ENCODE data around the gene NAT8L. TPM values are rescaled to one million over a fixed set of nuclear protein-coding genes. Genes with fewer than 3 reads are reported as not detected.

The NAT8L gene
- polyA plus RNA-seq, 1 donor from 2014 or later = 12.6 TPM

GRCh38 chr4:2105559-2105958 is 46.4 kb downstream of the NAT8L start:
- no peak overlapping the region for H3K4me3 ChIP-seq (ENCODE audit: low read length)
- H2AFZ ChIP-seq (ENCODE audit: low read depth, low read length) = no peak overlapping the region
- peaks cover 6% of the 10 kb centered on the region for H3K9me3 ChIP-seq (ENCODE audit: low read length)
- H3K4me2 ChIP-seq (ENCODE audit: low read length) = no peak overlapping the region
- H3K36me3 ChIP-seq (ENCODE audit: insufficient read depth, low read length) = no peaks in the 10 kb centered on the region
- H3F3A ChIP-seq (ENCODE audit: insufficient read depth, low read length, poor library complexity, severe bottlenecking) = no peaks in the 10 kb centered on the region
- no peaks in the 10 kb centered on the region for H4K20me1 ChIP-seq (ENCODE audit: insufficient read depth)
- H3K9me2 ChIP-seq (ENCODE audit: insufficient read depth, low read length) = no peaks in the 10 kb centered on the region
- H3K79me2 ChIP-seq (replicated peaks; ENCODE audit: insufficient read depth, low read length) = no peaks in the 10 kb centered on the region
- TF ChIP-seq CTCF (IDR thresholded peaks at IDR 0.05; ENCODE audit: poor library complexity, severe bottlenecking) (no peak), SMC3 (conservative IDR thresholded peaks at IDR 0.05; ENCODE audit: poor library complexity) (no peak), POLR2AphosphoS5 (IDR thresholded peaks at IDR 0.05) (no peak), TAF1 (IDR thresholded peaks at IDR 0.05; ENCODE audit: low read depth) (no peak), EZH2 (IDR thresholded peaks at IDR 0.05; ENCODE audit: borderline replicate concordance, insufficient read depth, low read length, poor library complexity, severe bottlenecking) (no peak), RAD21 (conservative IDR thresholded peaks at IDR 0.05) (no peak), MXI1 (conservative IDR thresholded peaks at IDR 0.05; ENCODE audit: poor library complexity, severe bottlenecking) (no peak), EP300 (conservative IDR thresholded peaks at IDR 0.05; ENCODE audit: poor library complexity, severe bottlenecking) (no peak)
- TF ChIP-seq, protein P1, sequence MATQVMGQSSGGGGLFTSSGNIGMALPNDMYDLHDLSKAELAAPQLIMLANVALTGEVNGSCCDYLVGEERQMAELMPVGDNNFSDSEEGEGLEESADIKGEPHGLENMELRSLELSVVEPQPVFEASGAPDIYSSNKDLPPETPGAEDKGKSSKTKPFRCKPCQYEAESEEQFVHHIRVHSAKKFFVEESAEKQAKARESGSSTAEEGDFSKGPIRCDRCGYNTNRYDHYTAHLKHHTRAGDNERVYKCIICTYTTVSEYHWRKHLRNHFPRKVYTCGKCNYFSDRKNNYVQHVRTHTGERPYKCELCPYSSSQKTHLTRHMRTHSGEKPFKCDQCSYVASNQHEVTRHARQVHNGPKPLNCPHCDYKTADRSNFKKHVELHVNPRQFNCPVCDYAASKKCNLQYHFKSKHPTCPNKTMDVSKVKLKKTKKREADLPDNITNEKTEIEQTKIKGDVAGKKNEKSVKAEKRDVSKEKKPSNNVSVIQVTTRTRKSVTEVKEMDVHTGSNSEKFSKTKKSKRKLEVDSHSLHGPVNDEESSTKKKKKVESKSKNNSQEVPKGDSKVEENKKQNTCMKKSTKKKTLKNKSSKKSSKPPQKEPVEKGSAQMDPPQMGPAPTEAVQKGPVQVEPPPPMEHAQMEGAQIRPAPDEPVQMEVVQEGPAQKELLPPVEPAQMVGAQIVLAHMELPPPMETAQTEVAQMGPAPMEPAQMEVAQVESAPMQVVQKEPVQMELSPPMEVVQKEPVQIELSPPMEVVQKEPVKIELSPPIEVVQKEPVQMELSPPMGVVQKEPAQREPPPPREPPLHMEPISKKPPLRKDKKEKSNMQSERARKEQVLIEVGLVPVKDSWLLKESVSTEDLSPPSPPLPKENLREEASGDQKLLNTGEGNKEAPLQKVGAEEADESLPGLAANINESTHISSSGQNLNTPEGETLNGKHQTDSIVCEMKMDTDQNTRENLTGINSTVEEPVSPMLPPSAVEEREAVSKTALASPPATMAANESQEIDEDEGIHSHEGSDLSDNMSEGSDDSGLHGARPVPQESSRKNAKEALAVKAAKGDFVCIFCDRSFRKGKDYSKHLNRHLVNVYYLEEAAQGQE (IDR thresholded peaks at IDR 0.05; ENCODE audit: borderline replicate concordance) = no peak
- no peak overlapping the region for H3K9ac ChIP-seq (ENCODE audit: low read length)
- H3K27ac ChIP-seq (ENCODE audit: low read length) = no peak overlapping the region
- H3K27me3 ChIP-seq (ENCODE audit: insufficient read depth, low read depth, low read length) = no peaks in the 10 kb centered on the region

GRCh38 chr4:2116687-2117400 is 57.7 kb downstream of the NAT8L start:
- no peak overlapping the region for H3K9ac ChIP-seq (ENCODE audit: low read length)
- no peak for TF ChIP-seq MXI1 (conservative IDR thresholded peaks at IDR 0.05; ENCODE audit: poor library complexity, severe bottlenecking)
- TF ChIP-seq, protein P1 (IDR thresholded peaks at IDR 0.05; ENCODE audit: borderline replicate concordance) = no peak
- TF ChIP-seq EZH2 (IDR thresholded peaks at IDR 0.05; ENCODE audit: borderline replicate concordance, insufficient read depth, low read length, poor library complexity, severe bottlenecking) = no peak
- no peak for TF ChIP-seq TAF1 (IDR thresholded peaks at IDR 0.05; ENCODE audit: low read depth)
- no peak for TF ChIP-seq RAD21 (conservative IDR thresholded peaks at IDR 0.05)
- TF ChIP-seq POLR2AphosphoS5 (IDR thresholded peaks at IDR 0.05) = no peak
- no peak for TF ChIP-seq EP300 (conservative IDR thresholded peaks at IDR 0.05; ENCODE audit: poor library complexity, severe bottlenecking)
- TF ChIP-seq CTCF (IDR thresholded peaks at IDR 0.05; ENCODE audit: poor library complexity, severe bottlenecking) = no peak
- TF ChIP-seq SMC3 (conservative IDR thresholded peaks at IDR 0.05; ENCODE audit: poor library complexity) = no peak
- no peaks in the 10 kb centered on the region for H3K79me2 ChIP-seq (replicated peaks; ENCODE audit: insufficient read depth, low read length)
- H4K20me1 ChIP-seq (ENCODE audit: insufficient read depth) = no peaks in the 10 kb centered on the region
- H3K9me2 ChIP-seq (ENCODE audit: insufficient read depth, low read length) = no peaks in the 10 kb centered on the region
- H3K4me3 ChIP-seq (ENCODE audit: low read length) = no peak overlapping the region
- H3F3A ChIP-seq (ENCODE audit: insufficient read depth, low read length, poor library complexity, severe bottlenecking) = no peaks in the 10 kb centered on the region
- no peaks in the 10 kb centered on the region for H3K36me3 ChIP-seq (ENCODE audit: insufficient read depth, low read length)
- H3K4me2 ChIP-seq (ENCODE audit: low read length) = no peak overlapping the region
- no peaks in the 10 kb centered on the region for H3K27me3 ChIP-seq (ENCODE audit: insufficient read depth, low read depth, low read length)
- no peak overlapping the region for H3K27ac ChIP-seq (ENCODE audit: low read length)
- H2AFZ ChIP-seq (ENCODE audit: low read depth, low read length) = no peak overlapping the region
- H3K9me3 ChIP-seq (ENCODE audit: low read length) = no peaks in the 10 kb centered on the region

Measured in neural cell (in vitro differentiated cells).